Amniotic epithelial cell (primary cell): ENCODE data around the gene ZNF557.

Source experiments
- DNase-seq: peaks from one replicate; pipeline ENCODE4 v3.0.0-alpha.2; 2010; ENCODE audit warnings: low read depth

ZNF557 gene

GRCh38 chr19:7125221-7125620, 55.7 kb downstream of the ZNF557 start:
- DNase-seq: no peak

GRCh38 chr19:7126132-7126531, 56.6 kb downstream of the ZNF557 start:
- no peak for DNase-seq

GRCh38 chr19:7130043-7130442, 60.5 kb downstream of the ZNF557 start:
- DNase-seq: no peak

GRCh38 chr19:7132054-7132453, 62.6 kb downstream of the ZNF557 start:
- no peak for DNase-seq

GRCh38 chr19:7137120-7137519, 67.6 kb downstream of the ZNF557 start:
- DNase-seq: no peak
